GM10847 (cell line): ENCODE measurements around the gene CITED4.

Source experiments
- POLR2A ChIP-seq: IDR thresholded peaks from 2 replicates; pipeline ENCODE4 v1.6.1; 2011; ENCODE audit not compliant: insufficient read length; ENCODE audit errors: extremely low read depth

Gene CITED4

GRCh38 chr1:40862008-40862863 lies at the start of gene CITED4:
Gene CITED4, minus strand, starts transcription at chr1:40862363. Its CDS starts 236 bp downstream, at chr1:40862127.
- TF ChIP-seq POLR2A = no peak

DNA sequence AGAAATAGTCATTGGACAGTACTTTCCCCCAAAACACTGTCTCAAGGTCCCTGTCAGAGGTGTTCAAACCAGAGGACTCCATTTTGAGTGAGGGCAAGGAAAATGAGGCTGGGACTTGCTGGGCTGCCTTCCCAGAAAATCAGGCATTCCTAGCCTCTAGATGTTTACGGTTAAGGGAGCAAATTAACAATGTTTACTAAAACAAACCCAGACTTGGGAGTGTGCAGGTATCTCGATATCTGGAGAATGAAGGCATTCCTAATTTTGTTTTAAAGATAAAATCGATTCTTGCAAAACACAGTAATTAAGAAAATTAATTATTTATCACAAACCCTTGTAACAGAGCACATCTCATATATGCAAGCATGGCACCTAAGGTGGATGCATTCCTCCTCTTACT lies 48.9 kb upstream of the CITED4 start:
- TF ChIP-seq POLR2A = no peak

- TF ChIP-seq POLR2A = no peak
These were observed 47.1 kb upstream of the CITED4 start for GRCh38 chr1:40909281-40909680.

DNA sequence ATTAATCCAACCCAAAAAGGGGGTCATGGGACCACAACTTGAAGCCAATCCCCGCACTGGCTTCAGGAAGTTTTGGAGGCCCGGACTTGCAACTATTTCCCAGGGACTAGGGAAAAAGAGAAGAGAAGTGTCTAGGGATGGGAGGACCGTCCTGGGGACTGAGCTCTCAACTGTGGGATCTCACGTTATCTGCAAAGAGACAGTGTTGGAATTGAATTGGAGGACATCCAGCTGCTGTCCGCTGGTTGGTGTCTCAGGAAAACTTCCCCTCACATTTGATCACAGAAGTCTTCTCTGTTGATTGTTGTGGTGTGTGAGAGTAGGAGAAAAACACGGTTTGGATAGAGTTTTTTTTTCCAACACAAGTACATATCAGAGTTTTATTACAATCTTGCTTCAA lies 46.2 kb upstream of the CITED4 start:
- TF ChIP-seq POLR2A = no peak

GRCh38 chr1:40907899-40908298 lies 45.7 kb upstream of the CITED4 start:
- no peak for TF ChIP-seq POLR2A

DNA sequence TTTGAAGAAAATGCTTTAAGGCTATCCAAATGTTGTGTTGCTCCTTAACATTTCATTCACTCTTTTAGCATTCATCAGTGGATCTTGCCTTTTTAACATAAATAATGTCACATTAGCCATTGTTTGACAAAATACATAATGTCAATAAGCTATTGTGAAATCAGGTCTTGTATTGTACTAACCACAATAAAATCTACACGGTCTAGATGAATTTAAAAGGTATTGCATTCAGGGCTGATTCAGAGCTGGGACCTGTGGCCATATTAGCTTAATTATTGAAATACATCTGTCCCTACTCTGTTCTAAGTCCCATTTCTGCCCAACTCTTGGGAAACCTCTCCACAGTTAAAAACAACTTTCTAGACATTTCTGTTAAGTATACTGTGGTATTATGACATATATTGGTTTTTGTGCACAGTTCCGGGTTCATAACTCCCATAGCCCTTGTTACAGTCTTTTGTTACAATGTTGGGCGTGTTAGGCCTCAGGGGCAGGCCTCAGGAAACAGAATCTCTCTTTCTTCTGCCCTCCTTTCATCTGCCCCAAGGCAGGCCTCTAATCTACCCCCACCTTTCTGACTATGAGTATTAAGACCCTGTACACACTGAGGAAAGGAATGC lies 44.7 kb upstream of the CITED4 start:
- no peak for TF ChIP-seq POLR2A

DNA sequence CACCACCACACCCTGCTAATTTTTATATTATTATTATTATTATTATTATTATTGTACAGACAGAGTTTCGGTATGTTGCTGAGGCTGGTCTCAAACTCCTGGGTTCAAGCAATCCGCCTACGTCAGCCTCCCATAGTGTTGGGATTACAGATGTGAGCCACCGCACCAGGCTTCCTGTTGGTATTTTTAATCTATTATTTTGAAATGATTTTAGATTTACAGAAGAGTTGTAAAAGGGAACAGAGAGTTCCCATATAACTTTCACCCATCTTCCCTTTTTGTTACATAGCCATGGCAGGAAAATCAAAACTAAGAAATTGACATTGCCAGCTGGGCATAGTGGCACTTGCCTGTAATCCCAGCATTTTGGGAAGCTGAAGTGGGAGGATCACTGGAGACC lies 42.9 kb upstream of the CITED4 start:
- TF ChIP-seq POLR2A = no peak

- no peak for TF ChIP-seq POLR2A
These were observed 40.9 kb upstream of the CITED4 start for GRCh38 chr1:40903106-40903505.

GRCh38 chr1:40901886-40902852 lies 40.0 kb upstream of the CITED4 start:
- TF ChIP-seq POLR2A = no peak

- no peak for TF ChIP-seq POLR2A
These were observed 37.2 kb upstream of the CITED4 start for GRCh38 chr1:40899230-40899870.

DNA sequence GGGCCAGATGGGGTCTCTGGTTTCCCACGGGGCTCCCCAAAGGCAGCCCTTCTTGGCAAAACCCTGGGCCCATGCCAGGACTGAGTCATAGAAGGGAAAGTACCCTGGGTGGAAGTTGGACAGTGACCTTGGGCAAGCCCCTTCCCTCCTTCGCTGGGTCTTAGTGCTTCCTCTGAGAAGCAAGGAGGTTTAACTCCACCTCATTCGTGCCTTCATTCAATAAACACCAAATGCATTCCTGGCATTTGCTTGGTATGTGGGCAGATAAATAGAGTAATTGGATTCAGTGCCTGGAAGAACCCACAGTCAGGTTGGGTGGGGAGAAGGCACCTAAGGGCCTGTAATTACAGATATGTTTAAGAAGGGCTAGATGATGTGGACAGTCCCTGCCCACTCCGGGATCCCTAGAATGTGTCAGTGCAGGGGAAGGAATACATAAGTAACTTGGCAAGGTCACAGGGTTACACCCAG lies 36.3 kb upstream of the CITED4 start:
- no peak for TF ChIP-seq POLR2A

DNA sequence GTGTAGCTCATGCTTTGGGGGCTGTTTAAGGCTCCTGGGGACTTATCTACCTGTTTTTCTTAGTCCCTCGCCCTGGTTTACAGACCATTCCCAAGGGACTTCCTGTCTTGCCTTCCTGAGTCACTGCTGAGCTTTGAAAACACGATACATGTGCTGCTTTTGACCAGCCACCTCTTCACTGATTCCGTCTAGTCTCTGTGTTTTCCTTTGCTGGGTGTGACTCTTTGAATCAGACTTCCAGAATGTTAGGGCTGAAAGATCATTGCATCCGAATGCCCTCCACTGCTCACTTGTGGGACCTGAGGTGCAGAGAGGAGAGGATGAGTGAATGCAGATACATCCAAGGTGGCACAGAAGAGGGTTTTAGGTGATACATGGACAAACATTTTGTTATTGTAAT lies 35.4 kb upstream of the CITED4 start:
- TF ChIP-seq POLR2A = no peak

- no peak for TF ChIP-seq POLR2A
These were observed 34.3 kb upstream of the CITED4 start for GRCh38 chr1:40896482-40896881.

DNA sequence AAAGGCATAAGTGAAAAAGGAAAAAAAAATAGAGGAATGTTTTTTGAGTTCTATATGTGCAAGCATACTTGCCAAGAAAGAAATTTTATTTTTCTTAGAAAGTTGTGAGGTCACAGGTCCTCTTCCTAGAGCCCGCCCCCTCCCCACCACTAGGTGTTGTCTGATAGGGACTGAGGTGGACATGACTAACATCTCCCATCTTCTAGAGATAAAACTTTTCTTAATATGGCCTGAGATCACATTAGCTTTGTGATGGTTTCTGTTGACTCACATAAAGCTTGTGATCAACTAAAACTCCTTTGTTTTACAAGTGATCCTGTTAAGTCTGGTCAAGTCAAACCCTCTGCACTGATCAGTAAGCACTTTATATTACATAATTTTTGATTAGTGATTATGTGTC lies 33.4 kb upstream of the CITED4 start:
- TF ChIP-seq POLR2A = no peak

DNA sequence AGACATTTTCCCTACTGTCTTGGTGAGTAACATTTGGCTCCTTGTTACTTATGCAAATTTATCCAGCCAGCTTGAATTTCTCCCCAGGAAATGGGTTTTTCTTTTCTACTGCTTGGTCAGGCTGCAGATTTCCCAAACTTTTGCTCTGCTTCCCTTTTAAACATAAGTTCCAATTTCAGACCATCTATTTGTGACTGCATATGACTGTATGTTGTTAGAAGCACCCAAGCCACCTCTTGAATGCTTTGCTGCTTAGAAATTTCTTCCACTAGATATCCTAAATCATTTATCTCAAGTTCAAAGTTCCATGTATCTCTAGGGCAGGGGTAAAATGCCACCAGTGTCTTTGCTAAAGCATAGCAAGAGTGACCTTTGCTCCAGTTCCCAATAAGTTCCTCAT lies 32.3 kb upstream of the CITED4 start:
- TF ChIP-seq POLR2A = no peak
